T-helper 9 cell (primary cell): ENCODE data around the gene HS3ST3B1.

Experiments used
- DNase-seq: peaks from one replicate; pipeline ENCODE4 v3.0.0-alpha.2; 2020
- total RNA-seq, 2 donors: gene quantifications; one replicate each; lab custom pipeline; 2026; lab: John Stamatoyannopoulos, UW

HS3ST3B1 gene
- 26.1 to 35.1 reads per million in 2 donors for total RNA-seq

- peak; percentile 99 for DNase-seq
These were observed at the start of gene HS3ST3B1 for GRCh38 chr17:14300575-14301278. Gene HS3ST3B1 (plus strand): TSS chr17:14301081. CDS start chr17:14301519, 438 bp downstream.

DNA sequence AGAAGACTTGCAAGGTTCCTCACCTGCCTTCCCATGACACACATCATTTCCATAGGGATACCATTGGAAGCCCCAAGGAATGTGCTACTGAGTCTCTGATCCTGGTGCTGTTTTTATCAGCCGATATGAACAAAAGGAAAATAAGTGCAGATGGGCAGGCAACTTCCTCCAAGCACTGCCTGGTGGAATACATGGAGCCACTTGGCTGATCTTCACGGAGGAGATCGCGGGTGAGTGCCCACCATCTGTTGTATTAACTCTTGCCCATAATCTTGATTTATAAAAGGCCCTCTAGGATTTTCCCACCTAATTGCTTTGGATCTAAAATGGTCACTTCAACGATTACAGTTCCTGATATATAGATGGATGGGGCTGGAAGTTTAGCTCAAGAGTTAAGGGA, 39.5 kb upstream of the HS3ST3B1 start:
- DNase-seq = no peak

DNA sequence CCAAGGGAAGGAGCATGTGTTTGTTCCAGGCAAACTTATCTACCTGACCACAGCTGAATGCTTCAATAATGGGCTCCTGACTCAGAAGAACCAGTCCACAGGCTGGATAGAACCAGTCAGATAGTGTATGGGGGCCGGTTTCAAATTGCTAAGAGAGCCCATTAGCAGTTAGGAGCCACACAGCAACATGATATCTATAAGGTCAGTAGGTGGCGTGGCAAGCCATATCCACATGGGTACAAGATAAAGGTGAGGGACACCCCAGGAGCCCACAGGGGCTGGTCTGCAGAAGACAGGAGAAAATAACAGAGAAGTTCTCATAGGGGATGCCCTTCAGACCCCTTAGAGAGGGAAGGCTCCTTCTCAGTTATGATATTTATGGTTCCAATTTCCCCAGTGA, 32.6 kb upstream of the HS3ST3B1 start:
- no peak for DNase-seq

DNA sequence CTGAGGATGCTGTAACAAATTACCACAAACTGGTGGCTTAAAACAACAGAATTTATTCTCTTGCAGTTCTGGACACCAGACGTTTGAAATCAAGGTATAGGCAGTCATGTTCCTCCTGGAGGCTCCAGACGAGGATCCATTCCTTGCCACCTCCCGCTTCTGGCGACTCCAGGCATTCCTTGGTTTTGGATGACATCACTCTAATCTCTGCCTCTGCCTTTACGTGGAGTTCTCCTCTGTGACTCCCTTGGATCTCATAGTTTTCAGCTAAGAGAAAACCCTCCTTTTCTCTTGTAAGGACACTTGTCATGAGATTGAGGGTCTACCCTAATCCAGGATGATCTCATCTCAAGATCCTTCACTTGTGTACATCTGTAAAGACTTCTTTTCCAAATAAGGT, 31.4 kb upstream of the HS3ST3B1 start:
- no peak for DNase-seq

DNA sequence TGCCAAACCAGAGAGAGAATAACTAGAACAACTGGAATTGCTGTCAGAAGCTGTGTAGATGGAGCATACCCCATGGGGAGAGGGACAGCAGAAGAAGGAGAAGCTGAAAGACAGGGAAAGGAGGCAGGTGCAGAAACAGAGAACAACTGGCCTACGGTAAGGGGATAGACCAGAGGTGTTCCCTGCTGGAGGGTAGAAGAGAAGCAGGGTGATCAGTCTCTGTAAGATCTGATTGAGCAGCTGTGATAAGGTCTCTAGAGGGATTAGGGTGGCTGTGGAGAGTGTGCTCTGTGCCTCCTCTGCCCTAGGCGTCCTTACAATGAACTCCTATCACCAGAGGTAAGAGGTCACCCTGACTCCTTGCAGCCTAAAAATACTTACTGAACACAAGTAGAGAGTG, 30.4 kb upstream of the HS3ST3B1 start:
- no peak for DNase-seq

DNA sequence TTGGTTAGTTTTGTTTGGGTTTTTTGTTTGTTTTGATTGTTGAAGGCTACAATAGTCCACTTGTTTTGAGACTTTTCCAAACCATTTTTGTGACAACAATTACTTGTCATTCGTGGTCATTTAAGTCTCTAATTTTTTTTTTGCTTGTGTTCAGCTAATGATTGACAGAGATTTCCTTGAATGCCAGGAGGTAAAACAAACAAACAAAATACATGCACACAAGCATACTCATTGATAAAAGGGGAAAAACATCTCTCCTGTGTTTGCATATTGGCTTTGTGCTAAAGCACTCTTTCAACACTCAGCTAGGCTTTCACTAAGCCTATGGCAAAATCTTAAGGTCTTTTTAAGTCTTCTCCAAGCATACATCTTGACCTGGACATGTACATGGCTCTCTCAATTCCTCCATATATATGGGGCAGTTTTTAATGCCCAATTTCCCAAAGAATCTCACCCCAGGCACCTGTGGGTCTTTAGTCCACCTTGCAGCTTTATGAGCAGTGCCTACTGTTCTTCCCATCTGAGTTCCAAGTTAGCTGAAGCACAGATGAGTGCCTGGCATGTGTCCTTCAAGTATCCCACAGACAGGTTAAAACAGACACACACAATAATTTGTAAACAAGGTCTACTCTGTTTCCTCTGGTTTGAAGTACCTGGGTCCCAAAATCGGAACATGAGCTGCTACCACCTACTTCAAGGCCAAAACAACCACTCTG, 24.2 kb upstream of the HS3ST3B1 start:
- no peak for DNase-seq

- DNase-seq = no peak
These were observed 19.4 kb upstream of the HS3ST3B1 start for GRCh38 chr17:14281530-14281929.

DNA sequence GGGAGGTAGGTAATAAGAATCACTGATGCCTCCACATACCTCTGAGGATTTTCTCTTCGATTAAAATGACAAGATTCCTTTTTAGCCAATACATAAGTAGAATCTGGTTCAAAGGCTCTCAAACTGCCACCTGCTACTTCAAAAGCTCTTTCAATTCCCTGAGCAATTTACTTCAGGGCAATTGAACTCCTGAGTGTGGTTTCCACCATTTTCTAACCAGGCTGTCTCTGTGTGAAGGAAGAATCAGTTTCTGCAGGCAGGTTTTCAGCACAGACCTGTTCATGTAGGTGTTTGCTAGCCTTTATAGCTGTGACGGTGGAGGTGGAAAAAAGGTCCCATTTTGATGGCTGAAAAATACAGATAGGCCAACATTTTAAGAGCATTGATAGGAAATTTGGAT, 18.2 kb upstream of the HS3ST3B1 start:
- no peak for DNase-seq

DNA sequence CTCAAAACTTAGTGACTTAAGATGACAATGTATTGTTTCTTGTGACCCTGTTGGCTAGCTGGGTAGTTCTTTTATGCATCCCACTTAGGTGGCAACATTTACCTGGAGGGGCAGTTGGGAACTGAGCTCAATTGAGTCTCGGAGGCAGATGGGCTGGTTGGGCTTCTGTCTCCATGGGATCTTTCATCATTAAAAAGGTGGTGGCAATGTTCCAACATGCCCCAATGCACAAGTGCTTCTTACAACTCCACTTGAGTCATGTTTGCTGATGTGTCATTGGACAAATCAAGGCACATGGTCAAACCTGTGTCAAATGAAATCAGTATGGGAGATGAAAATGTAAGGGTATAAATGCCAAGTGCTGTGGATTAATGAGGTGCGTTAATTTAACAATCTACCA, 11.7 kb upstream of the HS3ST3B1 start:
- no peak for DNase-seq

DNA sequence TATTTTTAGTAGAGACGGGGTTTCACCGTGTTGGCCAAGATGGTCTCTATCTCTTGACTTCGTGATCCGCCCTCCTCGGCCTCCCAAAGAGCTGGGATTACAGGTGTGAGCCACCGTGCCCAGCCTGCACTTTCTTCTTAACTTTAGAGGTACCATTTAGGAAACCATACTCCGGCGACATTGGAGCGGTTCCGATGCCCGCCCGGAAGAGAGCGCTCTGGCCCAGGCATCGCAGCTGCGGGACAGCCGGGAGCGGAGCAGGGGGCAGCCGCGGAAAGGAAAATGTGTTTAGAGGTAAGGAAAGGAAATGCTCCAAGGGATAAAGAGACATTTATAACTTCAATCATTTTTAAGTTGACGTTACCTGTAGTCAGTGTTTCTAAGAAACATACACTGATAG, 6.0 kb upstream of the HS3ST3B1 start:
- DNase-seq = no peak

- DNase-seq = no peak
These were observed 5.2 kb upstream of the HS3ST3B1 start for GRCh38 chr17:14295676-14296075.

DNA sequence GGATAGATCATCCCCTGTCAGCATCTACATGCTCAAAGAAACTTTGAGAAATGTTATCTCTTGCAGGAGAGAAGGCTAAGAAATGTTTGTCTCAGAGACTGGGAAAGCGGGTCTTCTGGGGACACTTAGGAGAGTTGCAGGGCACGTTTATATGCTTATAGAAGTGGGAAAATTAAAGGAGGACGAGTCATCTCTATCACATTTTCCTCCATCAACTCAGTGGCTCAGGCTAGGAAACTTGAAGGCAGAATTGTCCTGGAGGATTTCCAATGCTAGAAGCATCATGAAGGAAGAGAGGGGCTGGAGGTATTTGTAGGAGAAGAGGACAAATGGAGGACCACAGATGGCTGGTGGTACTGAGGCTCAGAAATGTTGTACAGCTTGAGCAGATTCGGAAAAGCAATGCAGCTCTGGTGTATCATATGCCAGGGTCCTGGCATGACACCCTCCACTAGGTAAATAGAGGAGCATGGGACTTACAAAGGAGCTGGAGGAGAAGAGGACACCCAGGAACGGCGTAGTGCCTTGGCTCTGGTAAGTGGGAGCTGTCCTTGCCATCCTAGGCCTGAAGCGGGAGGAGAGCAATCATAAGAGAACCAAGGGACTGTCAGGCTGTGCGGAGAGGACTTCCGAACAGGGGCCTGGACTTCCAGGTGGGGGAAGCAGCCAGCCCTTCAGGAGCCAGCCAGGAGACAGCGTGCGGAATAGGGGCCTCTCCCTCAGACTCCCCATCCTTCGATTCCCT, 4.5 kb upstream of the HS3ST3B1 start:
- no peak for DNase-seq

DNA sequence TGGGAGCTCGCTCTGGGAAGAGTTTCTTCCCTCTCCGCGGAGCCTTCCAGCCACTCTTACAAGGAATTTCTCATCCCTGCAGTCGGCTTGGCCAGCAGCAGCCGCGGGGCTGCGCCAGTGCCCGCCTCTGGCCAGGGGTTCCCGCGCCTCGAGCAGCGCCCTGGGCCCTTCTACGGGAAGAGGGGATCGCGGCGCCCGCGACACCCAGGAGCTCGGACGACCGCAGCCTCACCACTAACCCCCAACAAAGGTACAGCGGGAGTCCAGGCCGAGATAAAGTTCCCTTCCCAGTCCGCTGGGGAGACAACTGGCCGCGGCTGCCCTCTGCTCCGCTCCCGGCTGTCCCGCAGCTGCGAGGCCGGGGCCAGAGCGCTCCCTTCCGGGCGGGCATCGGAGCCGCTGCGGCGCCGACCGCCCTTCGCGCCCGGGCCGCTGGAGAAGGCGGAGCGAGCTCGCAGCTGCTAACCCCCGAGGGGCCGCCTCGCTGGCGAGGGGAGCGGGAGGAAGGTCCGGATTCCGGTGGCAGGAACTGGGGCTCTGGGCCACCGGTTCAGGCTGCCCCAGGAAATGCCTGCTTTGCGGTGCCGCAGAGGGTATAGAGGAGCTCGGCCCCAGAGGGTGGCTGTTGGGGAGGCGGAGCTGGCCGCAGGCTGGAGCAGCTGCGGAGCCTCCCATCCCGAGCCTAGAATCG, 3.6 kb upstream of the HS3ST3B1 start:
- DNase-seq = no peak

DNA sequence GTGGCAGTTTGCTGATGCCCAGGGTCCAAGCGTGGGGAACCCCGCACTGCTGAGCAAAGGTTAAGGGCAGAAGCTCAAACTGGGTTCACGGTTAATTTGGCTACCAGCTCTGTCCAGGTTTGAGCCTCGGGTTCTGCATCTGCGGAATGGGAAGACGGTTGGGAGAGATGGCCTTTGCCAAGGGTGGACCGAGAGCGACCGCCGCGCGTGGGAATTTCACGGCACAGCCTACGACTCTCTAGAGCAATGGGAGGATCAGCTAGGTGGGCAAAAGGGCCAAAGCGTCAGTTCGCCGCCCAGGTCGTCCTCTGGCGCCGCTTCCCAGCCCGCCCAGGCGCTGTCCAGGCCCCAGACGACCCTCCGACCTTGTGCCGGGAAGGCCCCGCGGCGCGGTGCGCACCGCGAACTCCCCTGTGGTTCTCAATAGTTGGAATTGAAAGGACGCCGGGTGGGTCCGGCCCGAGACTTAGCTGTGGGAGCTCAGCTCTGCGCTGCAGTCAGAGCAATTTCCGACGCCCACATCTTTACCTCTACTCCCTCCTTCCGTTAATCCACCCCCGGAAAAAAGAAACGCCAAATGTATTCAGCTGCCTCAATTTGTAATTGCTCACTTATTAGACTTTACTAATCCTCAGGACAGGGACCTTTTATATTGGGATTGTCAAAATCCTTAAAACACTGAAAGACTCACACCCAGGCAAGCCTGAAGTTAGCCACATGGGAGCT, 2.5 kb upstream of the HS3ST3B1 start:
- no peak for DNase-seq

DNA sequence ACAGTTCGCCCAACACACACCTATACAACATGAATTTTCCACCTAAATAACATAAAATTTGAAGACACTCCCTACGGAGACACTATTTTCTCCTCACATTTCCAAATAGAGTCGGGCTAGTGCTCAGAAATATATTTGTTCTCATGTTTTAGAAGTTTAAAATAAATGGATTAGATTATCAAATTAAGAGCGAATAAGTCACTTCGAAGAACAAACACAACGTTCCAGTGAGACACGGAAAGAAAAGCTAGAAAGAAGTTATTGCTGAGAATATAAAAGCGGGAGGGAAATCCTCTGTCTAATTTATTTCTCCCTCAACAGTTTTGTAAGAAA, 2.0 kb upstream of the HS3ST3B1 start:
- DNase-seq = no peak

GRCh38 chr17:14299280-14300141, 1.4 kb upstream of the HS3ST3B1 start:
- DNase-seq = peak; percentile 35

GRCh38 chr17:14301279-14302090, 604 bp downstream of the HS3ST3B1 start:
- peak; percentile 30 for DNase-seq

GRCh38 chr17:14302091-14302430, 1.2 kb downstream of the HS3ST3B1 start:
- DNase-seq = peak; percentile 43

DNA sequence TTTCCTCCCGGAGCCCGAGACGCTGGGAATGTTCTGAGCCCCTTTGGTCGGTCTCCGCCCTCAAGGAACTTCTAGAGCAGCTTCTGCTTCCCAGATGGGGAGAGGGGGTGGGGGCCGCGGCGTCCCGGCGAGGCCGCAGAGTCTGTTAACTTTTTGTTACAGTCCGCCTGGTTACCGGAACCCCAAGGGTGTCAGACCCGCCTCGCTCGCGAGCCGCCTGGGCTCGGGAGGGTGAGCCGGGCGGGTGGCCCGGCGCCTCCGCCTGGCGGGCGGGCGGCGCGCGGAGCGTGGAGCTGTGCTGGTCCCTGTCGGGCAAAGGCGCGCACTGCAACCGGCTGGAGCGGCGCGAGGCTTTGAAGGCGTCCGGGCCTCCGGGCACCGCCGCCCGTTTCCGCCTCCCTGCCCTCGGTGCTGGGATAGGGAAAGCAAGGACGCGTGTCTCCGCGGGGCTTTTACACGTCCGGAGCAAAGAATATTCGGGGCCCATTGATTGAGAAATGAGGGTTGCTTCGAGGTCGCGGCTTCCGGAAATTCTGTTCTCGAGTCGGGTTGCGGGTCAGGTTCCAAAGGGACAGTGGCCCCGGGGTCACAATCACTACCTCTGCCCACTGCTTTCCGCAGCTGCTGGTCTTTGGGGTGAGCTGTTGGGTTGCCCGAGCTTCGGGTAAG, 1.7 kb downstream of the HS3ST3B1 start:
- DNase-seq = peak; percentile 73
